Stimulated activated CD4-positive, alpha-beta T cell treated with anti-CD3 and anti-CD28 coated beads, Interleukin-2, amount 100 ng/mL, for 4 hours (primary cell): Measurements from ENCODE around the gene LPIN3.
"Not testable (repeated sequence)": the region's sequence is repeated elsewhere in the genome, so short reads cannot be mapped to it uniquely, and the experiment has no call there.

ENCODE experiments used
- DNase-seq: peaks from one replicate; pipeline ENCODE4 v3.0.0-alpha.2; 2020; ENCODE audit warnings: low read depth

Gene LPIN3

GRCh38 chr20:41340327-41341055 is at the start of gene LPIN3:
Gene LPIN3, plus strand, starts transcription at chr20:41340821. Its CDS starts 4,983 bp downstream, at chr20:41345804.
- DNase-seq = no peak

GRCh38 chr20:41293269-41294037 is 47.2 kb upstream of the LPIN3 start:
- no peak for DNase-seq

- DNase-seq = no peak
Observed at GRCh38 chr20:41299899-41300298, 40.7 kb upstream of the LPIN3 start.

- DNase-seq = no peak
Observed at GRCh38 chr20:41300383-41300782, 40.2 kb upstream of the LPIN3 start.

- DNase-seq = no peak
Observed at GRCh38 chr20:41300886-41301285, 39.7 kb upstream of the LPIN3 start.

GRCh38 chr20:41304002-41304401 is 36.6 kb upstream of the LPIN3 start:
- DNase-seq = no peak

GRCh38 chr20:41304424-41305079 is 36.1 kb upstream of the LPIN3 start:
- no peak for DNase-seq

- no peak for DNase-seq
Observed at GRCh38 chr20:41306061-41306727, 34.4 kb upstream of the LPIN3 start.

- DNase-seq = no peak
Observed at GRCh38 chr20:41307021-41307420, 33.6 kb upstream of the LPIN3 start.

- DNase-seq = no peak
Observed at GRCh38 chr20:41308290-41308711, 32.3 kb upstream of the LPIN3 start.

- DNase-seq = no peak
Observed at GRCh38 chr20:41308726-41309413, 31.8 kb upstream of the LPIN3 start.

GRCh38 chr20:41309817-41310216 is 30.8 kb upstream of the LPIN3 start:
- no peak for DNase-seq

- DNase-seq = not testable (repeated sequence)
Observed at GRCh38 chr20:41312009-41312408, 28.6 kb upstream of the LPIN3 start.

- no peak for DNase-seq
Observed at GRCh38 chr20:41314386-41314785, 26.2 kb upstream of the LPIN3 start.

GRCh38 chr20:41316051-41316450 is 24.6 kb upstream of the LPIN3 start:
- no peak for DNase-seq

- DNase-seq = peak; percentile 66
Observed at GRCh38 chr20:41316602-41317545, 23.7 kb upstream of the LPIN3 start.

- DNase-seq = peak; percentile 94
Observed at GRCh38 chr20:41317546-41318270, 22.9 kb upstream of the LPIN3 start, which contains the start of gene ZHX3. Gene ZHX3, minus strand, starts transcription at chr20:41317731. Its CDS starts 112,815 bp downstream, at chr20:41204916.

- DNase-seq = no peak
Observed at GRCh38 chr20:41318271-41318649, 22.4 kb upstream of the LPIN3 start.

GRCh38 chr20:41320441-41320840 is 20.2 kb upstream of the LPIN3 start:
- no peak for DNase-seq

GRCh38 chr20:41320976-41321375 is 19.6 kb upstream of the LPIN3 start:
- no peak for DNase-seq
